ENCODE results near the gene TSR1.

The TSR1 gene

DNA sequence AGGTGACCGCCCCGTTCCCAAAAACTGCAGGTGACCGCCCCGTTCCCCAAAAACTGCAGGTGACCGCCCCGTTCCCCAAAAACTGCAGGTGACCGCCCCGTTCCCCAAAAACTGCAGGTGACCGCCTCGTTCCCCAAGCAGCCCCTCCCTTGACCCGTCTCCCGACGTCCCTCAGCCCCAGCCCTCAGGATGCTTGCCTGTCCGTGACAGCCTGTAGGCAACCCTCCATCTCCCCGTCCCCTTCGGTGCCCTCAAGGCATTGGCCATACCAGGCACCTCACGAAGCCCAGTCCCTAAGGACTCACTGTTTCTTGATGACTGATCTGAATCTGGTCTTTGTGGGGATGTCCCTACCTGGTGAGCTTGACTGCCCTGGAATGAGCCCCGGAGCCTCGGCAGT lies 26.2 kb upstream of the TSR1 start:
- Histone ChIP-seq H3K36me3 (replicated peaks in 1 of 2; ENCODE audit: control insufficient read depth in 2 of 2, insufficient read depth in 2 of 2, low read length in 2 of 2) (peaks cover 39 to 63% of the 10 kb centered on the region in 2 donors), H2BK5ac (ENCODE audit: low read length) (peak overlapping the region; percentile 72), H4K91ac (ENCODE audit: low read depth, low read length, poor library complexity) (no peak overlapping the region), H3K4ac (ENCODE audit: low read length) (no peak overlapping the region), H3K18ac (ENCODE audit: low read length) (no peak overlapping the region), H2AFZ (ENCODE audit: low read length) (no peak overlapping the region), H3K14ac (ENCODE audit: low read length) (no peak overlapping the region), H4K8ac (ENCODE audit: low read depth, low read length) (no peak overlapping the region), H3K27ac (replicated peaks; ENCODE audit: low read length) (no peak overlapping the region), H2BK120ac (ENCODE audit: low read depth, low read length) (no peak overlapping the region), H3K23ac (ENCODE audit: low read depth, low read length, poor library complexity) (no peak overlapping the region), H2AK5ac (ENCODE audit: low read depth, low read length) (no peak overlapping the region), H3K4me2 (ENCODE audit: insufficient read depth, low read length, poor library complexity, severe bottlenecking) (no peak overlapping the region), H3K9ac (ENCODE audit: low read depth, low read length, poor library complexity) (no peak overlapping the region), H3K27me3 (ENCODE audit: control insufficient read depth in 3 of 3, insufficient read depth in 3 of 3, low read depth in 1 of 3, low read length in 3 of 3) (no peaks in the 10 kb centered on the region), H3K9me3 (replicated peaks in 1 of 2; ENCODE audit: control insufficient read depth in 2 of 2, insufficient read depth in 1 of 2, low read depth in 1 of 2, low read length in 2 of 2) (peaks cover 0 to 4% of the 10 kb centered on the region in 2 donors), H3K79me1 (ENCODE audit: low read depth, low read length) (peaks cover 4% of the 10 kb centered on the region), H3K4me3 (ENCODE audit: low read length in 2 of 2) (peak overlapping the region in 1 of 2 donors; percentile 16), H3K4me1 (ENCODE audit: control insufficient read depth in 2 of 2, insufficient read depth in 1 of 2, low read depth in 1 of 2, low read length in 2 of 2) (no peaks in the 10 kb centered on the region), H2BK15ac (ENCODE audit: low read length) (no peak overlapping the region), H2BK12ac (ENCODE audit: low read length) (no peak overlapping the region)
- DNase-seq (ENCODE audit: low spot score) = no peak
- no CpG with 5 or more reads among the region's 19 CpGs for WGBS, 2 donors (ENCODE audit: extremely low coverage in 2 of 2, insufficient read length in 2 of 2, insufficient replicate concordance in 1 of 2)

- no peaks in the 10 kb centered on the region for H3K4me1 ChIP-seq (ENCODE audit: control insufficient read depth in 2 of 2, insufficient read depth in 1 of 2, low read depth in 1 of 2, low read length in 2 of 2)
- H3K18ac ChIP-seq (ENCODE audit: low read length) = no peak overlapping the region
- no peak overlapping the region for H2BK12ac ChIP-seq (ENCODE audit: low read length)
- H4K91ac ChIP-seq (ENCODE audit: low read depth, low read length, poor library complexity) = no peak overlapping the region
- no peak overlapping the region for H3K4me2 ChIP-seq (ENCODE audit: insufficient read depth, low read length, poor library complexity, severe bottlenecking)
- H2BK15ac ChIP-seq (ENCODE audit: low read length) = no peak overlapping the region
- no peak overlapping the region for H3K27ac ChIP-seq (replicated peaks; ENCODE audit: low read length)
- H2BK5ac ChIP-seq (ENCODE audit: low read length) = peak overlapping the region; percentile 30
- no peak for DNase-seq (ENCODE audit: low spot score)
- H4K8ac ChIP-seq (ENCODE audit: low read depth, low read length) = no peak overlapping the region
- peaks cover 39 to 64% of the 10 kb centered on the region in 2 donors for H3K36me3 ChIP-seq (replicated peaks in 1 of 2; ENCODE audit: control insufficient read depth in 2 of 2, insufficient read depth in 2 of 2, low read length in 2 of 2)
- no peak overlapping the region for H2AK5ac ChIP-seq (ENCODE audit: low read depth, low read length)
- H3K9ac ChIP-seq (ENCODE audit: low read depth, low read length, poor library complexity) = no peak overlapping the region
- H3K79me1 ChIP-seq (ENCODE audit: low read depth, low read length) = peaks cover 4% of the 10 kb centered on the region
- peaks cover 0 to 4% of the 10 kb centered on the region in 2 donors for H3K9me3 ChIP-seq (replicated peaks in 1 of 2; ENCODE audit: control insufficient read depth in 2 of 2, insufficient read depth in 1 of 2, low read depth in 1 of 2, low read length in 2 of 2)
- no peaks in the 10 kb centered on the region for H3K27me3 ChIP-seq (ENCODE audit: control insufficient read depth in 3 of 3, insufficient read depth in 3 of 3, low read depth in 1 of 3, low read length in 3 of 3)
- WGBS, 2 donors (ENCODE audit: extremely low coverage in 2 of 2, insufficient read length in 2 of 2, insufficient replicate concordance in 1 of 2) = no CpG with 5 or more reads among the region's 20 CpGs
- no peak overlapping the region for H2AFZ ChIP-seq (ENCODE audit: low read length)
- H3K23ac ChIP-seq (ENCODE audit: low read depth, low read length, poor library complexity) = no peak overlapping the region
- no peak overlapping the region for H3K4ac ChIP-seq (ENCODE audit: low read length)
- H2BK120ac ChIP-seq (ENCODE audit: low read depth, low read length) = no peak overlapping the region
- H3K14ac ChIP-seq (ENCODE audit: low read length) = no peak overlapping the region
- H3K4me3 ChIP-seq (ENCODE audit: low read length in 2 of 2) = no peak overlapping the region
These were observed 25.8 kb upstream of the TSR1 start for GRCh38 chr17:2362016-2362415.

DNA sequence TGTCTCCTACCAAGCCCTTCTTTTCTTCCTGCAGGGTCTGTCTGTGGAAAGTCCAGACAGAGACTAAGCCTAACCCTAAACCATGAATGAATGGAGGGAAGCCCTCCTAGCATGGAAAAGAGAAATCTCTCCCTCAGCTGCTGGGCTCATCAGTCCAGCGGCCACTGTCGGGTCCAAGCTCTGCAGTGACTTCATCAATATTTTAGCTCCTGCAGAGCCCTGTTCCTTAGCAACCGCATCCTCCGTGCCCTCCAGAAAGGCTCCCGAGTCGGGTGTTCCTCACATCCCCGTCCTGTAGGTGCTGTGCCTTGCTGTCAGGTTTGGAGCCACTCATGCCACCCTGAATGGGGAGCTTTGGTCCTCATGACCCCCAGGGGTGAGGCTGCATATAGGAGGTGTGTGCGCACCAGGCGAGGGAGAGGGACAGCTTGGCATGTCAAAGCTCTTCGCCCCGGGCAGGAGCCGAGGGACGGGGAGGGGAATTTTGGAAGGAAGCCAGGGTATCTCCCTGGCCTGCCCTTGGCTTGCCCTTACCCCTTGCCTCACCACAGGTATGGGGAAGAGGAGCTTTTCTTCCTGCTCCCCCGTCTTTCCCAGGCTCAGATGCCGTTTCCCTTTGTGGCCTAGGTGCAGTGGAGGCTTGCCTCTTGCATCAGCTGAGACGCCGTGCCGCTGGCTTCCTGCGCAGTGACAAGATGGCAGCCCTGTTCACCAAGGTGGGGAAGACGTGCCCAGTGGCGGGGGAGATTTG lies 24.9 kb upstream of the TSR1 start:
- Histone ChIP-seq H3K4me3 (ENCODE audit: low read length in 2 of 2) (peak overlapping the region in 1 of 2 donors; percentile 23), H4K8ac (ENCODE audit: low read depth, low read length) (peak overlapping the region; percentile 6), H3K4me1 (ENCODE audit: control insufficient read depth in 2 of 2, insufficient read depth in 1 of 2, low read depth in 1 of 2, low read length in 2 of 2) (no peaks in the 10 kb centered on the region), H3K9ac (ENCODE audit: low read depth, low read length, poor library complexity) (no peak overlapping the region), H3K27ac (replicated peaks; ENCODE audit: low read length) (no peak overlapping the region), H3K18ac (ENCODE audit: low read length) (no peak overlapping the region), H3K4ac (ENCODE audit: low read length) (no peak overlapping the region), H3K79me1 (ENCODE audit: low read depth, low read length) (peaks cover 4% of the 10 kb centered on the region), H2BK5ac (ENCODE audit: low read length) (peak overlapping the region; percentile 30), H3K27me3 (ENCODE audit: control insufficient read depth in 3 of 3, insufficient read depth in 3 of 3, low read depth in 1 of 3, low read length in 3 of 3) (no peaks in the 10 kb centered on the region), H3K23ac (ENCODE audit: low read depth, low read length, poor library complexity) (no peak overlapping the region), H2AFZ (ENCODE audit: low read length) (no peak overlapping the region), H3K14ac (ENCODE audit: low read length) (no peak overlapping the region), H2BK120ac (ENCODE audit: low read depth, low read length) (no peak overlapping the region), H4K91ac (ENCODE audit: low read depth, low read length, poor library complexity) (no peak overlapping the region), H2BK15ac (ENCODE audit: low read length) (no peak overlapping the region), H2AK5ac (ENCODE audit: low read depth, low read length) (no peak overlapping the region), H2BK12ac (ENCODE audit: low read length) (no peak overlapping the region), H3K9me3 (replicated peaks in 1 of 2; ENCODE audit: control insufficient read depth in 2 of 2, insufficient read depth in 1 of 2, low read depth in 1 of 2, low read length in 2 of 2) (peaks cover 0 to 4% of the 10 kb centered on the region in 2 donors), H3K4me2 (ENCODE audit: insufficient read depth, low read length, poor library complexity, severe bottlenecking) (no peak overlapping the region), H3K36me3 (replicated peaks in 1 of 2; ENCODE audit: control insufficient read depth in 2 of 2, insufficient read depth in 2 of 2, low read length in 2 of 2) (peaks cover 36 to 56% of the 10 kb centered on the region in 2 donors)
- DNase-seq (ENCODE audit: low spot score) = no peak
- no CpG with 5 or more reads among the region's 21 CpGs for WGBS, 2 donors (ENCODE audit: extremely low coverage in 2 of 2, insufficient read length in 2 of 2, insufficient replicate concordance in 1 of 2)

DNA sequence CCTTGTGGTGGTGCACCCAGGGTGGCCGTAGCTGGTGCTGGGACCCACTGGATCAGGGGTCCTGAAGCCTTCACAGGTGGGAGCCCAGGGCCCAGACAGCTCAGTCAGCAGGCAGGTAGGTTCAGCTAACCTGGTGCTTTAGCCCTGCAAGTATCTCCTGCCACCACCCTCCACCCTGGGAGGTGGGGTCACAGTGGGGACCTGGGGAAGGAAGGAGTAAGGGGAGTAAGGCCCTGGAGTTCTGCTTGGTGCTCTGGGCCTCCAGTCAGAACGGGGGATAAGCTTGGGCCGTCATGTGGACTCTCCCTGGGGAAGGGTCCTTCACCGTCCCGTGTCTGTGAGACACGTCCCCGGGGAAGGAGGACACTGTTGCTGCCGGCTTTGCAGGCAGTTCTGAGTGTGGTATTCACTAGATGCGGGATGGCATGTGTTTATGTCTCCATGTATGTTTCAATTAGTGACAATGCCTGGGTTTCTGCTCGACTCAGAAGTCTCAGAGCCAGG lies 21.7 kb upstream of the TSR1 start:
- no peak overlapping the region for H3K27ac ChIP-seq (replicated peaks; ENCODE audit: low read length)
- no peak overlapping the region for H3K14ac ChIP-seq (ENCODE audit: low read length)
- no peak for DNase-seq (ENCODE audit: low spot score)
- H3K23ac ChIP-seq (ENCODE audit: low read depth, low read length, poor library complexity) = no peak overlapping the region
- peaks cover 0 to 4% of the 10 kb centered on the region in 2 donors for H3K9me3 ChIP-seq (replicated peaks in 1 of 2; ENCODE audit: control insufficient read depth in 2 of 2, insufficient read depth in 1 of 2, low read depth in 1 of 2, low read length in 2 of 2)
- no peak overlapping the region for H2BK12ac ChIP-seq (ENCODE audit: low read length)
- no peaks in the 10 kb centered on the region for H3K27me3 ChIP-seq (ENCODE audit: control insufficient read depth in 3 of 3, insufficient read depth in 3 of 3, low read depth in 1 of 3, low read length in 3 of 3)
- H3K4me2 ChIP-seq (ENCODE audit: insufficient read depth, low read length, poor library complexity, severe bottlenecking) = no peak overlapping the region
- H3K4me3 ChIP-seq (ENCODE audit: low read length in 2 of 2) = peak overlapping the region in 1 of 2 donors; percentile 0
- no peak overlapping the region for H3K9ac ChIP-seq (ENCODE audit: low read depth, low read length, poor library complexity)
- H3K36me3 ChIP-seq (replicated peaks in 1 of 2; ENCODE audit: control insufficient read depth in 2 of 2, insufficient read depth in 2 of 2, low read length in 2 of 2) = peaks cover 12 to 30% of the 10 kb centered on the region in 2 donors
- H2BK15ac ChIP-seq (ENCODE audit: low read length) = no peak overlapping the region
- no peak overlapping the region for H2AFZ ChIP-seq (ENCODE audit: low read length)
- peaks cover 2% of the 10 kb centered on the region for H3K79me1 ChIP-seq (ENCODE audit: low read depth, low read length)
- no peak overlapping the region for H4K8ac ChIP-seq (ENCODE audit: low read depth, low read length)
- no peak overlapping the region for H3K4ac ChIP-seq (ENCODE audit: low read length)
- no peak overlapping the region for H2BK5ac ChIP-seq (ENCODE audit: low read length)
- H3K18ac ChIP-seq (ENCODE audit: low read length) = no peak overlapping the region
- H4K91ac ChIP-seq (ENCODE audit: low read depth, low read length, poor library complexity) = no peak overlapping the region
- H2BK120ac ChIP-seq (ENCODE audit: low read depth, low read length) = no peak overlapping the region
- H2AK5ac ChIP-seq (ENCODE audit: low read depth, low read length) = no peak overlapping the region
- no CpG with 5 or more reads among the region's 10 CpGs for WGBS, 2 donors (ENCODE audit: extremely low coverage in 2 of 2, insufficient read length in 2 of 2, insufficient replicate concordance in 1 of 2)
- no peaks in the 10 kb centered on the region for H3K4me1 ChIP-seq (ENCODE audit: control insufficient read depth in 2 of 2, insufficient read depth in 1 of 2, low read depth in 1 of 2, low read length in 2 of 2)
